ENCODE data around the gene CD3E.
"Not testable (repeated sequence)": the region's sequence is repeated elsewhere in the genome, so short reads cannot be mapped to it uniquely, and the experiment has no call there.

Gene CD3E

GRCh38 chr11:118290923-118291322 lies 13.6 kb upstream of the CD3E start:
- peak; percentile 81 for DNase-seq (ENCODE audit: low spot score)

DNA sequence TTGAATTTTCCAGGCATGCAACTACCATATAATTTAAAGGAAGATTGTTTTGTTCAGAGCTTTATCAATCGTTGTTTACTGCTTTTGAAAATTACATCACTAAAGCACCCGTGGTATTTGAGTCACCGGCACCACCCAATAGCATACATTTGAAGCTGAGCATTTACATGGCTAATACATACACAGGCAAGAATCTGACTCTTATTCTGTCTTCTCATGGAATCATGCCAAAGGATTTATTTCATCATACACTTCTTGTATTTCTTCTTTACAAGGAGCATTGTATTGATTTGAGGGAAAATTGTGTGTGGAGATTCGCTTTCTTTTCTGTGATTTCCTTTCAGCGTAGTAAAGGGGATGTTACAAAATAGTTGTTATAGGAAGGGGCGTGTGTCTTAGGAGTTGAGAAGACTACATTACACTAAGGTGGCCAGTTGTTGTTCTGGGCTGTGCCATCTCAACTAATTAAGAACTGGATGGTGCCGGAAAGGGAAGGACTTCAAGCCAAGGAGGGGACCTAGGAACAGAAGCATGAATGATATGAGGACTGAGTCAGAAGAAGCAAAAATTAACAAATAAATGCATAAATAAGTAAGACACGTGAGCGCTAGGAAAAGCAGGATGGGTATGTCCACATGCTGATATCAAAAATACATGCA lies 12.9 kb upstream of the CD3E start:
- no peak for DNase-seq (ENCODE audit: low spot score)

DNA sequence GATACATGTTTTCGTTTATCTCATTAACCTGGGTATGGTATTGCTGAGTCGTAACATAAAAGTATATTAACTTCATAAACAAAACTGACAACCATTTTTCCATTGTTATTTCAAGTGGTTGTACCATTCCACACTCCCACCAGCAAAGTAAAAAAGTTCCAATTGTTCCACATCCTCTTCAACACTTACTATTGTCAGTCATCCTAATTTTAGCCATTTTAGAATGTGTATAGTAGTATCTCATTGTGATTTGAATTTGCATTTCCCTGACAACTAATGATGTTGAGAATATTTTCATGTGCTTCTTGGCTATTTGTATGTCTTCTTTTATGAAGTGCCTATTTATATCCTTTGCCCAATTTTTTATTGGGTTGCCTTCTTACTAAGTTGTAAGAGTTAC lies 10.5 kb upstream of the CD3E start:
- no peak for DNase-seq (ENCODE audit: low spot score)

DNA sequence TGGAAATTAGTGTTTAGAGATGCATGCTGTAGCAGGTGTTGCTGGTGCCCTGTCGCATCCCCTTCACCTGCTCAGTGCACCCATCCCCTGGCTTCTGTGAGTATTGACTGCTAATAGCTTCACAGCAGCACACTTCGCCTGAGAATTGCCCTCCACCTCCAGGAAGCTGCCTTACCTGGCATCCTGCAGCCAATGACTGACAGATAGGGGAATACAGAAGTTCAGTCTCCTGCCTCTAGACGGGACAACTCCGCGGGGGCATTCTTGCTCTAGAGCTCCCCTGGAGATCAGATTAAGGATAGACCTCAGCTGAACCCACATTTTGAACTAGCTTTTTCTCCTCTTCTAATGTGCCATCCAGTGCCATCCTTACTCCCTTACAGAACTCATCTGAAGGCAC lies 9.3 kb upstream of the CD3E start:
- DNase-seq (ENCODE audit: low spot score) = no peak

- DNase-seq (ENCODE audit: low spot score) = peak; percentile 46
Measured at GRCh38 chr11:118295815-118296454, 8.6 kb upstream of the CD3E start.

GRCh38 chr11:118301600-118302195 lies 2.8 kb upstream of the CD3E start:
- DNase-seq (ENCODE audit: low spot score) = no peak

GRCh38 chr11:118304227-118304567 lies 333 bp upstream of the CD3E start:
- no peak for DNase-seq (ENCODE audit: low spot score)

- no peak for DNase-seq (ENCODE audit: low spot score)
Measured at GRCh38 chr11:118305726-118306125, 1.2 kb downstream of the CD3E start.

- DNase-seq (ENCODE audit: low spot score) = no peak
Measured at GRCh38 chr11:118306556-118306955, 2.0 kb downstream of the CD3E start.

GRCh38 chr11:118308995-118309528 lies 4.5 kb downstream of the CD3E start:
- DNase-seq (ENCODE audit: low spot score) = not testable (repeated sequence)

- DNase-seq (ENCODE audit: low spot score) = no peak
Measured at GRCh38 chr11:118310271-118310670, 5.7 kb downstream of the CD3E start.

DNA sequence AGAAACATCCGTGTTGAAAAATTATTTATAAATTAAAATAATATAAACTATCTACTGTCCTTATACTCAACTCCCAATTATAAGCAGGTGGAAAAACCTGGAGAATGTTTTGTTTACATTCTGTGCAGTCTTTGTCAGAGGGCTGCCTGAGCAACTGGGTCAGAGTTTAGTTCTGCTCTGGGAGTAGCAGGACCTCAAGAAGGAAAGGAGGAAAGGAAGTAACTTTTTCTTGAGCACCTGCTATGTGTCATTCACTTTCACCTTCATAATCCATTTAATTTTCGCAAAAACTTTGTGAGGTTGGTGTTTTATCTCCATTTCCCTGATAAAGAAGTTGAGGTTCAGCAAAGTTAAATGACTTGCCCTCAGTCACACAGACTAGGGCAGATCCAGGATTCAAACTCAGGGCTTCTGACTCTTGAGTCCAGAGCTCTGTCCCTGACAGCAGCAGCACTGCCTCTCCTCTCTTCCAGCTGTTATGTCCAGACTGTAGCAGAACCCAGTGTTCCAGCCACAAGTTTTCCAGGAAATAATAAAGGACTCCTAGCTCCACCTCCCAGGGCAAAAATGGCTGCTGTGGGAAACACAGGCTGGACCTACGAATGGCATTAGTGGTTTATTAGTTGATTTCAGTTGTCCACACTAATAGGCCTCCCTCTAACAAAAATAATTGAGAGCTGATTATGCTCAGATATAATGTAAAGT lies 6.4 kb downstream of the CD3E start:
- DNase-seq (ENCODE audit: low spot score) = no peak

DNA sequence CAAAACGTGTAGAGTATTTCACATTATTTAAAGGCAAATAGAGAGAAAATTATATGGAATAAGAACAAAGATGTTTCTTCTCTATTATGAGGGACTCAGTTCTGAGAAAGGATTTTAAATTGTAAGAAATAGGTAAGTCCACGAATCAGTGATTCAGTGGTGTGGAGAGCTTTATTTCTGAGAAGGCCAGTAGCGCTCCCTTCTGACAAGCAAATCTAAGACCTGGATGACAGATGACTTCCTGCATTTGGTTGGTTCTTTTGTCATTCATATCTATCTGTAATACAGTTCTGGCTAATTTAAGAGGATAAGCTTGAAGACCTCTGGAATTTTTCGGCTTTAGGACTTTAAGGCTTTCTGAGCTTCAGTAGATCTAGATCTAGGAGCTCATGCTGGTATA lies 7.0 kb downstream of the CD3E start:
- no peak for DNase-seq (ENCODE audit: low spot score)

DNA sequence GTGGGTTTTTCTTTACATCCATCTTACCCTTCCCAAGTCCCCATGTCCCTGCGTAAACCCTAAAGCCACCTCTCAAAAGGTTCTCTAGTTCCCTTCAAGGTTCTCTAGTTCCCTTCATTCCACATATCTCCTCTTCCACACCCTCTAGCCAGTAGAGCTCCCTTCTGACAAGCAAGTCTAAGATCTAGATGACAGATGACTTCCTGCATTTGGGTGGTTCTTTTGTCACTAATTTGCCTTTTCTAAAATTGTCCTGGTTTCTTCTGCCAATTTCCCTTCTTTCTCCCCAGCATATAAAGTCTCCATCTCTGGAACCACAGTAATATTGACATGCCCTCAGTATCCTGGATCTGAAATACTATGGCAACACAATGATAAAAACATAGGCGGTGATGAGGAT lies 7.8 kb downstream of the CD3E start:
- no peak for DNase-seq (ENCODE audit: low spot score)

GRCh38 chr11:118313242-118313641 lies 8.7 kb downstream of the CD3E start:
- no peak for DNase-seq (ENCODE audit: low spot score)

DNA sequence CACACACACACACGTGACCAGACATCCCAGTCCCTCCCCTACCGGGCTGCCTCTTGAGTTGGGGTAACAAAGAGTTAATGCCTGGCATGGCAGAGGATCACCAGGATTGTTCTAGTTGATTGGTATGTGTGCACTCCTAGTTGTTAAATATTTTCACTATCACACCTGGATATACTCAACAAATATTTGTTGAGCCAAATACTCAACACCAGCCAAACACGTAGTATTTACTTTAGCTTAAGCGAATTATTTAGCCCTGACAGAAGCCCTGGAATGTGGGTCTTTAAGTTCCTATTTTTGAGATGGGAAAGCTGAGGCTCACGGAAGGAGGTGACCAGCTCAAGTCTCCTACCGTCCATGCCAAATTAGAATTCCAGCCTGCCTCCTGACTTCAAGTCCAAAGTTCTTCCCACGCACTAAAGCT lies 10.5 kb downstream of the CD3E start:
- DNase-seq (ENCODE audit: low spot score) = no peak

GRCh38 chr11:118318124-118318523 lies 13.6 kb downstream of the CD3E start:
- no peak for DNase-seq (ENCODE audit: low spot score)

DNA sequence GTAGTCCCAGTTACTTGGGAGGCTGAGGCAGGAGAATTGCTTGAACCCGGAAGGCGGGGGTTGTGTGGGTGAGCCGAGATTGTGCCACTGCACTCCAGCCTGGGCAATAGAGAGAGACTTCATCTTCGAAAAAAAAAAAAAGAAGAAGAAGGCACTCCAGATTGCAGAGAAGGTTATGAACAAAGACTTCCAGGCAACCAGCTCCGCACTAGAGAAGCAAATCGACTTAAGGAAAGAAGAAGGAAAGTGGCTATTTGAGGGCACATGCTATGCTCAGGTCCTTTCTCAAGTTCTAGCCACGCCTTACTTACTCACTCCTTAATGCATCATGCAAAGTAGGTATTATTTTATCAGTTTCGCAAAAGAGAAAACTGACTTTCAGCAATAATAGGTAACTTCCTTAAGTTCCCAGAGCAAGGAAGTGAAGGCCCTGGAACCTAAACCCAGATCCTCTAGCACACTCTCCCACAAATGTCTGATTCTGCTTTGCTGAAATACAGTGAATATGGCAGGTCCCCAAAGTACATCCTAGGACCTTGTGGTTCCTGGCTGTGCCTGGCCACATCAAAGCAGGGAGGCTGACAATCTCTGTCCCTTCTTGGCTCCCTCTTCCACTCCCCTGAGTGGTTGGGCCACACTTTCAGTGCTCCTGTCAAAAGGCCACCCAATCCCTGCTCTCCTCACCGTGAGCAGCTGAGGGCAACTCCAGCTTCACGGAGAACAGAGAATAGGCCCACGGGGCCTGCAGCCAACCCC lies 14.2 kb downstream of the CD3E start:
- no peak for DNase-seq (ENCODE audit: low spot score)

DNA sequence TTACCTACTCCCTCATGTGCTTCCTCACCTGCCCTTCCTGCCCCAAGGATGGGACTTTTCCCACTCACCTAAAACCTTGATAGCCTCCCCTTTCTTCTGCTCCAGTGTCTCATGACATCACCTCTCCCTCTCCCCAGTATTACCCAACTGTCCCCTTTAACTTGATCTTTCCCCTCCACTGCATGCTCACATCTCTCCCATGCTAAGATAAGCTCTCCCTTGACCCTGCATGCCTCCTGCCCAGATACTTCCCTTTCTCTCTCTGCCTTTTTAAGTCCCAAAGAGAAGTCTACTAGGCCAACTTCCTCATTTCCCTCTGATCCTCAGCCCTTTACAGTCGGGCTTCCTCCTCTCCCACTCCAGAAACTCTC lies 14.8 kb downstream of the CD3E start:
- DNase-seq (ENCODE audit: low spot score) = no peak

DNA sequence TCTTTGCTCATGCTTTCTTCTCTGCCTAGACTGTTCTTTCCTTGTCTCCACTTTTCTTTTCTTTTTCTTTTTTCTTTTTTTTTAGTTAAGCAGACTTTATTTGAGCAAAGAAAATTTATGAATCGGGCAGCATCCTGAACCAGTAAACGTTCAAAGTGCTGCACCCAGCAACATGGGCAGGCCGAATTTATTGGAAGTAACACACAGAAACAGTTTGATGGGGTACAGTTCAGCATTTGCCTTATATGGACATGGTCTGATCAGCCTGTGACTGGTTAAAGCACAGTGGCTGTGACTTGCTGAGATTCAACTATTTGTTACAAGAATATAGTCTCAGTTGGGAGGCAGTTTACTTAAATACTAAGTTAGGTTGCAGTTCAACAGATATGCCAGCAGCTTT lies 16.0 kb downstream of the CD3E start:
- no peak for DNase-seq (ENCODE audit: low spot score)

DNA sequence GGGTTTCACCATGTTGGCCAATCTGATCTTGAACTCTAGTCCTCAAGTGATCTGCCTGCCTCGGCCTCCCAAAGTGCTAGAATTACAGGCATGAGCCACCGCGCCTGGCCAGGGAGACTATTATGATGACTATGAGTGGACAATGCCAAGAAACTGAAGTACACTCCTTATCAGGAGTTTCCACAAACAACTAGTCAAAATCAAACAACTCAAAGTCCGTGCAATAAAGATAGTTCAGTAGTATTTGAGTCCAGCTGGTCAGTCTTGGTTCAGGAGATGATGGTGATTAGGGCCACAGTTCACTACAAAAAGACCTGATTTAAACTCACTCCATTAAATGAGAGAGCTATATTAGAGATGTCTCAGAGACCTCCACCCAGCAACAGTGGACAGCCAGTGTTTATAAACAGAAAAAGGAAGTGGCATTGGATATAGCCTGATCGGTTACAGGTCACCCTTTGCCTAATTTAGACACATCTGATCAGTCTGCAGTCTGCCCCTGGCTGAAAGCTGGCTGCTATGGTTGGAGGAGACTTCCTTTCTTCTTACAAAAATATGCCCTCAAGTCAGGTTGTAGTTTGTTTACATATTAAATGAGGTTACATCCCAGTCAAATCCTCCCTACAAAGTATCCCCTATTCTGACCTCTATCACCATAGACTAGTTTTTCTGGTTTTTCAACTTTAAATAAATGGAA lies 17.0 kb downstream of the CD3E start:
- DNase-seq (ENCODE audit: low spot score) = peak; percentile 11

DNA sequence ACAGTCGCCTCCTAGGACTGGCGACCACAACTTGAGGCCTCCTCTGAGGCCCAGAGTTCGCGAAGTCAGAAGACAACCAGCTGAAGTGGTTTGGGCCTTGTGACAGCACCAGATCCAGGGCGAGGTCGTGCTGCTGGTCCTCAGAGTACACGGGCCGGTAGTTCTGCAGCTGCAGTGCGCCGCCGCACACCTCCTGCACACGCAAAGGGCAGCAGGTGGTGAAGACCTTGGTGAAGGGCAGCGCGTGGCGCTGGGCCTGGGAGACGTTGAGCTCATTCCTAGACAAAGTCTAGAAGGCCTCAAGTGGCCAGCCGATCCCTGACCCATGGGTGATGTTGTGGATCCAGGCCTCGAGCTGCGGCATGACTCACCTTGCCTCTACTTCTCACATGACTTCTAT lies 18.2 kb downstream of the CD3E start:
- DNase-seq (ENCODE audit: low spot score) = no peak
